K562 (cell line): ENCODE measurements around the gene ZBTB43. TPM values are rescaled to one million over a fixed set of nuclear protein-coding genes. Genes with fewer than 3 reads are reported as not detected.

Experiments used
- E2F6 ChIP-seq, 2 experiments: IDR thresholded peaks; 2 replicates each; pipeline ENCODE4 v1.6.1; 2011; ENCODE audit warnings: borderline replicate concordance in 1 of 2, control low read depth in 1 of 2, low read depth in 1 of 2, low read length in 1 of 2, mild to moderate bottlenecking in 1 of 2, mixed read lengths in 1 of 2, moderate library complexity in 1 of 2; ENCODE audit not compliant: insufficient read depth in 1 of 2, insufficient read length in 1 of 2, poor library complexity in 1 of 2, severe bottlenecking in 1 of 2; ENCODE audit errors: extremely low read depth in 1 of 2
- HOMEZ ChIP-seq: fragments of 250-450 bp; sonication (Bioruptor Pico); IDR thresholded peaks from 2 replicates; pipeline ENCODE4 v1.4.0; 2020; ENCODE audit warnings: mild to moderate bottlenecking, moderate library complexity
- L3MBTL2 ChIP-seq: fragments of 450-650 bp; IDR thresholded peaks from 2 replicates; pipeline ENCODE4 v1.6.1; 2016; ENCODE audit warnings: mild to moderate bottlenecking, moderate library complexity
- NR2C1 ChIP-seq, 2 experiments: fragments of 450-650 bp; IDR thresholded peaks; 2 replicates each; pipeline ENCODE4 v1.6.1; 2017; ENCODE audit warnings: mild to moderate bottlenecking in 2 of 2, antibody characterized with exemption in 1 of 2, inconsistent platforms in 1 of 2, missing compliant biosample characterization in 1 of 2, missing genetic modification characterization in 1 of 2
- TFE3 ChIP-seq: fragments of 450-650 bp; formaldehyde crosslinking; IDR thresholded peaks from 2 replicates; pipeline ENCODE4 v1.4.0; 2020; ENCODE audit warnings: mild to moderate bottlenecking, mixed read lengths
- USF1 ChIP-seq: sonication (generic); formaldehyde crosslinking; IDR thresholded peaks from 2 replicates; pipeline ENCODE4 v1.9.0; 2022; ENCODE audit warnings: mild to moderate bottlenecking, missing genetic modification reagents
- USF2 ChIP-seq: sonication (generic); formaldehyde crosslinking; IDR thresholded peaks from 2 replicates; pipeline ENCODE4 v1.5.0; 2020; ENCODE audit warnings: missing genetic modification reagents
- ZNF121 ChIP-seq: sonication (generic); formaldehyde crosslinking; conservative IDR thresholded peaks from 2 replicates; pipeline ENCODE4 v1.8.0; 2022; ENCODE audit warnings: missing genetic modification reagents
- polyA plus RNA-seq, 8 experiments: library from polyadenylated mRNA; depleted of rRNA in 4 of 8; stranded (reverse) in 5 of 8; unstranded in 3 of 8; fragments of >200 nt; fragmentation: Nextera tagmentation in 2 of 8; fragmentation: Illumina TruSeq in 1 of 8; extraction: Ambion mirVana in 2 of 8; extraction: Trizol in 1 of 8; gene quantifications; 2 replicates each; pipeline versions ENCODE4 v1.2.1 to v1.2.3, GENCODE V29; 2011 to 2014; ENCODE audit warnings: inconsistent platforms in 1 of 8, missing spikeins in 1 of 8
- total RNA-seq, 7 experiments: library from RNA; depleted of rRNA in 6 of 7; stranded (reverse); fragments of >200 nt in 6 of 7; fragmentation: Illumina TruSeq in 2 of 7; extraction: Trizol in 2 of 7; gene quantifications; 2 replicates each; pipeline versions ENCODE4 v1.2.1 to v1.2.3, GENCODE V29; 2011 to 2021; ENCODE audit warnings: low replicate concordance in 1 of 7

ZBTB43 gene
- total and polyA plus RNA-seq, 9 of the 15 experiments (the other 6 are each of a cell fraction or from before 2014, with no cell fraction given): 3.9 to 17.2 (median 9.1) TPM

GRCh38 chr9:126796758-126797157 lies 8.1 kb upstream of the ZBTB43 start (continued):
- TF ChIP-seq HOMEZ (CRISPR knock-in tag): no peak
- TF ChIP-seq NR2C1 (IDR thresholded peaks at IDR 0.05): no peak
- peak; percentile 28; the same call in 1 of the 2 replicates for TF ChIP-seq NR2C1 (tag; IDR thresholded peaks at IDR 0.05)
- no peak for TF ChIP-seq ZNF121
- TF ChIP-seq TFE3 (CRISPR knock-in tag): peak; percentile 74
- peak in 1 of 2 experiments; percentile 8 for TF ChIP-seq E2F6 (IDR thresholded peaks at IDR 0.05; ENCODE audit: borderline replicate concordance in 1 of 2, extremely low read depth in 1 of 2, insufficient read depth in 1 of 2, insufficient read length in 1 of 2, low read depth in 1 of 2, low read length in 1 of 2, poor library complexity in 1 of 2, severe bottlenecking in 1 of 2)
- peak; percentile 75 for TF ChIP-seq USF1 (CRISPR knock-in tag)
- peak; percentile 79 for TF ChIP-seq L3MBTL2
- TF ChIP-seq USF2 (CRISPR knock-in tag): peak; percentile 68
